ENCODE data around the gene SOCS7. TPM values are rescaled to one million over a fixed set of nuclear protein-coding genes. Genes with fewer than 3 reads are reported as not detected.

The SOCS7 gene
- total and polyA plus RNA-seq, 2 donors (not counting 1 experiment from before 2014, with no cell fraction given) = 9.4 to 20.8 TPM

DNA sequence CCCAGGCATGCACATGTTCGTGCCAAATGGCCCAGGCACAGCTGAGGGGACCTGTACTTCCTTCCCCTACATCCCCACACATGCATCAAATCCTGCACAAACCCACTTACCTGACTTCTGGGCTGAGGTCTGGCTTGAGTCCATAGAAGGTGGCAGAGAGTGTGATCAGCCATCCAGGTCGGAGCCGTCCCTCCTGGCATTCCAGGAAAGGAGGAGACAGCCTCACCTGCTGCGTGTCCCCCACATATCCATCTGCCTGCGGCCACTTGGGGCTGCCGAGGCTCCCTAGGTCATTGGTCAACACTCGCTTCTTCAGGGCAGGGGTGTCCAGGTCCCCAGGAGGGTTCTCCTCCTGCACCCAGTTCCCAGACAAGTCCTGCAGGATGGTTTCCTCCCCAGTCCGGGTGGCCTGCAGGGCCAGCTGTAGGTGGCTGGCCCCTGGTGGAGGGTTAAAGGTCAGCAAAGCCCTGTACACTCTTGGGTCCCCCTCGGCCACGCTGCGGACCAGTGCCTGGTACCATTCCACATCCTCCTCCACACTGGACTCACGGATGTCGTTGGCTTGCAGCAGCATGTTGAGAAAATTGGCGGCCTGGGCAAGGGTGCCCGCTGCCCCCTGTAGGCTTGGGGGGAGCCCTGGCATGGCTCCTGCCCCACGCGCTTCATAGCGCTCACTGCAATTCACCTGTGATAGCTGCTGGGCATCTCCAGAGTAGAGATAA, 8.6 kb upstream of the SOCS7 start:
- WGBS (ENCODE audit: insufficient coverage) = 92% methylated on average over 16 of the region's 18 CpGs
- Histone ChIP-seq H3K4me2 (replicated peaks; ENCODE audit: low read depth, low read length, poor library complexity, severe bottlenecking) (no peak overlapping the region), H3K9me3 (ENCODE audit: control extremely low read depth in 1 of 3, control insufficient read depth in 2 of 3, insufficient read depth in 1 of 3, low read length in 2 of 3) (no peaks in the 10 kb centered on the region), H3K4me3 (ENCODE audit: control extremely low read depth in 1 of 5, extremely low read depth in 1 of 5, insufficient read depth in 1 of 5, low read depth in 2 of 5, low read length in 4 of 5) (no peak overlapping the region), H3K27ac (ENCODE audit: low read length in 2 of 2) (no peak overlapping the region), H2AFZ (ENCODE audit: insufficient read depth, low read depth, low read length, poor library complexity, severe bottlenecking) (no peak overlapping the region), H3K79me2 (ENCODE audit: control insufficient read depth, insufficient read depth, low read length) (no peaks in the 10 kb centered on the region), H3K36me3 (replicated peaks in 1 of 2; ENCODE audit: control extremely low read depth in 1 of 2, control insufficient read depth in 1 of 2, extremely low read depth in 1 of 2, insufficient read depth in 2 of 2, low read length in 1 of 2) (no peaks in the 10 kb centered on the region), H3K27me3 (replicated peaks in 1 of 4; ENCODE audit: control extremely low read depth in 1 of 4, control insufficient read depth in 3 of 4, insufficient read depth in 4 of 4, low read length in 3 of 4) (no peaks in the 10 kb centered on the region), H3K4me1 (ENCODE audit: control insufficient read depth in 2 of 2, insufficient read depth in 2 of 2, low read length in 2 of 2) (no peaks in the 10 kb centered on the region), H3K9ac (ENCODE audit: low read length) (no peak overlapping the region), H4K20me1 (ENCODE audit: control insufficient read depth, insufficient read depth, low read length, poor library complexity, severe bottlenecking) (no peaks in the 10 kb centered on the region)
- no peak overlapping the region for H3K27ac Mint-ChIP-seq
- no peak overlapping the region for H3K4me3 Mint-ChIP-seq
- ChIA-PET POLR2A (no interaction called here), CTCF (interaction anchor here (1.5 kb wide), 1 partner anchor 12 kb away, joined by 3 read pairs; no protein-coding TSS in a partner anchor)
- TF ChIP-seq, protein P1, sequence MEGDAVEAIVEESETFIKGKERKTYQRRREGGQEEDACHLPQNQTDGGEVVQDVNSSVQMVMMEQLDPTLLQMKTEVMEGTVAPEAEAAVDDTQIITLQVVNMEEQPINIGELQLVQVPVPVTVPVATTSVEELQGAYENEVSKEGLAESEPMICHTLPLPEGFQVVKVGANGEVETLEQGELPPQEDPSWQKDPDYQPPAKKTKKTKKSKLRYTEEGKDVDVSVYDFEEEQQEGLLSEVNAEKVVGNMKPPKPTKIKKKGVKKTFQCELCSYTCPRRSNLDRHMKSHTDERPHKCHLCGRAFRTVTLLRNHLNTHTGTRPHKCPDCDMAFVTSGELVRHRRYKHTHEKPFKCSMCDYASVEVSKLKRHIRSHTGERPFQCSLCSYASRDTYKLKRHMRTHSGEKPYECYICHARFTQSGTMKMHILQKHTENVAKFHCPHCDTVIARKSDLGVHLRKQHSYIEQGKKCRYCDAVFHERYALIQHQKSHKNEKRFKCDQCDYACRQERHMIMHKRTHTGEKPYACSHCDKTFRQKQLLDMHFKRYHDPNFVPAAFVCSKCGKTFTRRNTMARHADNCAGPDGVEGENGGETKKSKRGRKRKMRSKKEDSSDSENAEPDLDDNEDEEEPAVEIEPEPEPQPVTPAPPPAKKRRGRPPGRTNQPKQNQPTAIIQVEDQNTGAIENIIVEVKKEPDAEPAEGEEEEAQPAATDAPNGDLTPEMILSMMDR (IDR thresholded peaks at IDR 0.05) = no peak
- no peak for TF ChIP-seq EZH2 (IDR thresholded peaks at IDR 0.05; ENCODE audit: borderline replicate concordance, insufficient read depth, low read depth, low read length, poor library complexity, severe bottlenecking)
- no peak for DNase-seq
- ATAC-seq (ENCODE audit: low read depth) = no peak
- no peaks in the 10 kb centered on the region for H3K9me3 Mint-ChIP-seq (ENCODE audit: insufficient read depth)
- no peaks in the 10 kb centered on the region for H3K4me1 Mint-ChIP-seq
- intact Hi-C loops (cut with micrococcal nuclease) = no loop called here
- peaks cover 5% of the 10 kb centered on the region for H3K27me3 Mint-ChIP-seq

DNA sequence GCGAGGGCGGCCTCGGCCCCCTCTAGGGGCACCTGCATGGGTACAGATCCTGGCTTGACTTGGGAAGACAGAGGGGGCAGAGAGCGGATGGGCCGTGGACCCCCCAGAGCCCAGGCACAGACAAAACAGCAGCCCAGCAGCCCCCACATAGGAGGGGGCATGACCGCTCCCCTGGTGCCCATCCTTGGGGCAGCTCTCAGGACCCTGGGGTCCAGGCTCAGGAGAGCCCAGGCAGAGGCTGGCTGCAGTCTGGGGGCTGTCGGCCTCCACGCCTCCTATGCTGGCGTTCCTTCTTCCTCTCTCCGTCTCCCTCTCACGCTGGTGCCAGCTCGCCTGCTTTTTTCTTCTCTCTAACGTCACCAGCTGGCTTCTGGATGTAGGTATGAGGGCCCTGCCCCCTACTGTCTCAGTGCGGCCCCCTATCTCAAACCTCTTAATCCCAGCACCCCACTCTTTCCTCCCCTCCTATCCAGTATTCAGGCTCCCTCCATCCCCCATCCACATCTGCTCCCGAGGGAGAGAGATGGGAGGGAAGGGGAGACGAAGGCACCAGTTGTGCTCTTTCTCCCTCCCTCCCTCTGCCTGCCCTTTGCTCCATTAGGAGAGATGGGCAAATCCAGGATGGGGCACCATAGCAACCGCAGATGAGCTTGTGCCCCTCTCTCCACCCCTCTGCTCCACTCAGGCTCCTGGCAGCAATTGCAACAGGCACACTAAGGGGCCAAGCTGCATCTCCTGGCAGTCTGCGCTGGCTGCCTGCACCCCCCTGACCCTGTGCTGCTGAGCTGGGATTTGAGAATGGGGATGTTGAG, 7.8 kb upstream of the SOCS7 start, which contains the start of gene GPR179:
GPR179 (minus strand) TSS at position 349 of the 812 bp plus-strand sequence; CDS start at position 182, 167 bp downstream.
- no peak within 1 kb of the TSS for H3K9ac ChIP-seq (ENCODE audit: low read length)
- H3K27ac Mint-ChIP-seq = no peak within 1 kb of the TSS
- no peak within 1 kb of the TSS for H3K4me3 Mint-ChIP-seq
- no peaks in the 10 kb centered on the region for H3K4me1 ChIP-seq (ENCODE audit: control insufficient read depth in 2 of 2, insufficient read depth in 2 of 2, low read length in 2 of 2)
- ChIA-PET CTCF (interaction anchor here (1.3 to 1.5 kb wide), 2 partner anchors 12 to 71 kb away, joined by 3 to 4 read pairs; no protein-coding TSS in a partner anchor), POLR2A (no interaction called here)
- no peaks in the 10 kb centered on the region for H3K79me2 ChIP-seq (ENCODE audit: control insufficient read depth, insufficient read depth, low read length)
- no peak within 1 kb of the TSS for H3K4me3 ChIP-seq (ENCODE audit: control extremely low read depth in 1 of 5, extremely low read depth in 1 of 5, insufficient read depth in 1 of 5, low read depth in 2 of 5, low read length in 4 of 5)
- H3K9me3 ChIP-seq (ENCODE audit: control extremely low read depth in 1 of 3, control insufficient read depth in 2 of 3, insufficient read depth in 1 of 3, low read length in 2 of 3) = no peaks in the 10 kb centered on the region
- ATAC-seq (ENCODE audit: low read depth) (no peak), DNase-seq (no peak)
- no peak within 1 kb of the TSS for H3K27ac ChIP-seq (ENCODE audit: low read length in 2 of 2)
- intact Hi-C loops (cut with micrococcal nuclease) = no loop called here
- WGBS (ENCODE audit: insufficient coverage) = 98% methylated on average over 13 of the region's 18 CpGs
- H3K9me3 Mint-ChIP-seq (ENCODE audit: insufficient read depth) = no peaks in the 10 kb centered on the region
- H3K27me3 ChIP-seq (replicated peaks in 1 of 4; ENCODE audit: control extremely low read depth in 1 of 4, control insufficient read depth in 3 of 4, insufficient read depth in 4 of 4, low read length in 3 of 4) = no peaks in the 10 kb centered on the region
- H3K4me2 ChIP-seq (replicated peaks; ENCODE audit: low read depth, low read length, poor library complexity, severe bottlenecking) = no peak within 1 kb of the TSS
- TF ChIP-seq, protein P1 (IDR thresholded peaks at IDR 0.05) = no peak
- TF ChIP-seq EZH2 (IDR thresholded peaks at IDR 0.05; ENCODE audit: borderline replicate concordance, insufficient read depth, low read depth, low read length, poor library complexity, severe bottlenecking) = no peak
- H2AFZ ChIP-seq (ENCODE audit: insufficient read depth, low read depth, low read length, poor library complexity, severe bottlenecking) = no peak within 1 kb of the TSS
- H4K20me1 ChIP-seq (ENCODE audit: control insufficient read depth, insufficient read depth, low read length, poor library complexity, severe bottlenecking) = no peaks in the 10 kb centered on the region
- H3K36me3 ChIP-seq (replicated peaks in 1 of 2; ENCODE audit: control extremely low read depth in 1 of 2, control insufficient read depth in 1 of 2, extremely low read depth in 1 of 2, insufficient read depth in 2 of 2, low read length in 1 of 2) = no peaks in the 10 kb centered on the region
- no peaks in the 10 kb centered on the region for H3K4me1 Mint-ChIP-seq
- H3K27me3 Mint-ChIP-seq = peaks cover 5% of the 10 kb centered on the region
